Measurements from ENCODE around the gene BTBD1.

DNA sequence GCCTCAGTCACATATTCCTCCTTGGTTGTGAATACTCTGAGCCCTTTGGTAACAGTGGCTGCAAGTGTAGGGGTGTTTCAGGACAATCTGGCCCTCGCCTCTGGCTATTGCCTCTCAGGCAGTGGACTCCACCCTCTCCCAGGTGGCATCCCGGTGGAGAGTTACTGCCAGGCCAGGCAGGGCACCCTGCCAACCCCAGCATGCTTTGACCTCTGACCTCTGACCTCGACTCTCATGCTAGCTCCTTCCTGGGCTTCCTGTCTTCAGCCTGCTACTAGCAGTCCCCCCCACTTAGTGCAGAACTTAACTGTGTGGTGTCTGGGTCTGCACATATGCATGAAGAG lies 45.9 kb upstream of the BTBD1 start:
- TF ChIP-seq, protein P1, sequence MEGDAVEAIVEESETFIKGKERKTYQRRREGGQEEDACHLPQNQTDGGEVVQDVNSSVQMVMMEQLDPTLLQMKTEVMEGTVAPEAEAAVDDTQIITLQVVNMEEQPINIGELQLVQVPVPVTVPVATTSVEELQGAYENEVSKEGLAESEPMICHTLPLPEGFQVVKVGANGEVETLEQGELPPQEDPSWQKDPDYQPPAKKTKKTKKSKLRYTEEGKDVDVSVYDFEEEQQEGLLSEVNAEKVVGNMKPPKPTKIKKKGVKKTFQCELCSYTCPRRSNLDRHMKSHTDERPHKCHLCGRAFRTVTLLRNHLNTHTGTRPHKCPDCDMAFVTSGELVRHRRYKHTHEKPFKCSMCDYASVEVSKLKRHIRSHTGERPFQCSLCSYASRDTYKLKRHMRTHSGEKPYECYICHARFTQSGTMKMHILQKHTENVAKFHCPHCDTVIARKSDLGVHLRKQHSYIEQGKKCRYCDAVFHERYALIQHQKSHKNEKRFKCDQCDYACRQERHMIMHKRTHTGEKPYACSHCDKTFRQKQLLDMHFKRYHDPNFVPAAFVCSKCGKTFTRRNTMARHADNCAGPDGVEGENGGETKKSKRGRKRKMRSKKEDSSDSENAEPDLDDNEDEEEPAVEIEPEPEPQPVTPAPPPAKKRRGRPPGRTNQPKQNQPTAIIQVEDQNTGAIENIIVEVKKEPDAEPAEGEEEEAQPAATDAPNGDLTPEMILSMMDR (conservative IDR thresholded peaks at IDR 0.05; ENCODE audit: low read length): no peak
- no peak for TF ChIP-seq EZH2phosphoT487 (IDR thresholded peaks at IDR 0.05; ENCODE audit: borderline replicate concordance, low read depth, low read length)

Data from OCI-LY7 (cell line).